ENCODE results near the gene LRCH3.

The LRCH3 gene

GRCh38 chr3:197847866-197848401 lies 56.9 kb downstream of the LRCH3 start:
- DNase-seq (ENCODE audit: low spot score): no peak
- H3K4me3 ChIP-seq: no peak overlapping the region
- no peak overlapping the region for H3K27ac ChIP-seq

GRCh38 chr3:197854596-197855343 lies 63.7 kb downstream of the LRCH3 start:
- Histone ChIP-seq H3K27ac (no peak overlapping the region), H3K4me3 (no peak overlapping the region)
- TF ChIP-seq, protein P1, sequence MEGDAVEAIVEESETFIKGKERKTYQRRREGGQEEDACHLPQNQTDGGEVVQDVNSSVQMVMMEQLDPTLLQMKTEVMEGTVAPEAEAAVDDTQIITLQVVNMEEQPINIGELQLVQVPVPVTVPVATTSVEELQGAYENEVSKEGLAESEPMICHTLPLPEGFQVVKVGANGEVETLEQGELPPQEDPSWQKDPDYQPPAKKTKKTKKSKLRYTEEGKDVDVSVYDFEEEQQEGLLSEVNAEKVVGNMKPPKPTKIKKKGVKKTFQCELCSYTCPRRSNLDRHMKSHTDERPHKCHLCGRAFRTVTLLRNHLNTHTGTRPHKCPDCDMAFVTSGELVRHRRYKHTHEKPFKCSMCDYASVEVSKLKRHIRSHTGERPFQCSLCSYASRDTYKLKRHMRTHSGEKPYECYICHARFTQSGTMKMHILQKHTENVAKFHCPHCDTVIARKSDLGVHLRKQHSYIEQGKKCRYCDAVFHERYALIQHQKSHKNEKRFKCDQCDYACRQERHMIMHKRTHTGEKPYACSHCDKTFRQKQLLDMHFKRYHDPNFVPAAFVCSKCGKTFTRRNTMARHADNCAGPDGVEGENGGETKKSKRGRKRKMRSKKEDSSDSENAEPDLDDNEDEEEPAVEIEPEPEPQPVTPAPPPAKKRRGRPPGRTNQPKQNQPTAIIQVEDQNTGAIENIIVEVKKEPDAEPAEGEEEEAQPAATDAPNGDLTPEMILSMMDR (IDR thresholded peaks at IDR 0.05): no peak
- no peak for DNase-seq (ENCODE audit: low spot score)

More at GRCh38 chr3:197847866-197848401, 56.9 kb downstream of the LRCH3 start:
- TF ChIP-seq, protein P1 (IDR thresholded peaks at IDR 0.05): no peak

- H3K4me3 ChIP-seq: no peak overlapping the region
- H3K27ac ChIP-seq: no peak overlapping the region
- no peak for DNase-seq (ENCODE audit: low spot score)
- TF ChIP-seq, protein P1 (IDR thresholded peaks at IDR 0.05): no peak
Observed at GRCh38 chr3:197855571-197855970, 64.5 kb downstream of the LRCH3 start.

- H3K27ac ChIP-seq: no peak overlapping the region
- TF ChIP-seq, protein P1 (IDR thresholded peaks at IDR 0.05): no peak
- DNase-seq (ENCODE audit: low spot score): no peak
Observed at GRCh38 chr3:197856199-197856816, 65.3 kb downstream of the LRCH3 start.

GRCh38 chr3:197858133-197858532 lies 67.1 kb downstream of the LRCH3 start:
- no peak for DNase-seq (ENCODE audit: low spot score)
- Histone ChIP-seq H3K4me3 (no peak overlapping the region), H3K27ac (no peak overlapping the region)
- TF ChIP-seq, protein P1 (IDR thresholded peaks at IDR 0.05): no peak

More at GRCh38 chr3:197856199-197856816, 65.3 kb downstream of the LRCH3 start:
- H3K4me3 ChIP-seq: no peak overlapping the region

GRCh38 chr3:197858598-197858997 lies 67.5 kb downstream of the LRCH3 start:
- DNase-seq (ENCODE audit: low spot score): no peak
- Histone ChIP-seq H3K27ac (no peak overlapping the region), H3K4me3 (no peak overlapping the region)
- TF ChIP-seq, protein P1 (IDR thresholded peaks at IDR 0.05): no peak
